WTC11 (cell line): ENCODE measurements around the gene CEP44.

Source experiments
- CTCF ChIP-seq: fragments of 200-600 bp; IDR thresholded peaks from 2 replicates; pipeline ENCODE4 v1.8.0; 2022; ENCODE audit warnings: antibody characterized with exemption
- ELF4 ChIP-seq: sonication (generic); formaldehyde crosslinking; IDR thresholded peaks from 2 replicates; pipeline ENCODE4 v1.8.1; 2022; ENCODE audit warnings: low read depth, mild to moderate bottlenecking, moderate library complexity, missing genetic modification reagents
- FOXJ3 ChIP-seq: sonication (generic); formaldehyde crosslinking; IDR thresholded peaks from 2 replicates; pipeline ENCODE4 v1.9.0; 2021; ENCODE audit warnings: missing genetic modification reagents, mild to moderate bottlenecking, borderline replicate concordance
- FOXP1 ChIP-seq: sonication (generic); formaldehyde crosslinking; IDR thresholded peaks from 2 replicates; pipeline ENCODE4 v1.8.0; 2022; ENCODE audit warnings: missing genetic modification reagents, mild to moderate bottlenecking, moderate library complexity, borderline replicate concordance
- IRF2 ChIP-seq: sonication (generic); formaldehyde crosslinking; IDR thresholded peaks from 2 replicates; pipeline ENCODE4 v1.8.0; 2022; ENCODE audit warnings: low read depth, missing genetic modification reagents, borderline replicate concordance
- JUN ChIP-seq: sonication (generic); formaldehyde crosslinking; IDR thresholded peaks from 2 replicates; pipeline ENCODE4 v1.8.0; 2023; ENCODE audit warnings: mild to moderate bottlenecking, missing genetic modification reagents
- NFE2L1 ChIP-seq: sonication (generic); formaldehyde crosslinking; IDR thresholded peaks from 2 replicates; pipeline ENCODE4 v1.8.1; 2023; ENCODE audit warnings: missing genetic modification reagents
- OVOL2 ChIP-seq: fragments of 250-450 bp; sonication (Bioruptor Pico); IDR thresholded peaks from 2 replicates; pipeline ENCODE4 v1.9.0; 2021; ENCODE audit warnings: mild to moderate bottlenecking, borderline replicate concordance
- TF ChIP-seq, protein P1 (sequence below): sonication (generic); formaldehyde crosslinking; IDR thresholded peaks from 2 replicates; pipeline ENCODE4 v1.8.0; 2022; ENCODE audit warnings: mild to moderate bottlenecking, missing genetic modification reagents
- TF ChIP-seq, protein P2 (sequence below): sonication (generic); formaldehyde crosslinking; IDR thresholded peaks from 2 replicates; pipeline ENCODE4 v1.8.0; 2023; ENCODE audit warnings: mild to moderate bottlenecking, missing genetic modification reagents

DNA sequence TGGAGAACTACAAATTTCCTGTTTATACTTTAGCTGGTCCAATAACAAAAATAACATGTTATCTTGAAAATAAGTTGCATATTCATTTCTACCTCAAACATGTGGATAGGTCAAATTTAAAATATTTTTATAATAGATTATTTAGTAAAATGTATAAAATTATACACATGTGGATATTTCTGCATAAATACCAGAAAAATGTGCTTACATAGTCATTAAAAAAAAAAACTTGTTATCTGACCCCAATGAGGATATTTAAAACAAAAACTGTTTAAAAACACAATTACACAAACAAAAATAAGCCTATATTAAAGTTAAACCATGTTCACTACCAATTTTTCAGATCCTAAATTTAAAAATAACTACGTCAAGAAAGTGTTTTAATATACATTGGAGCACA is 28.3 kb upstream of the CEP44 start:
- TF ChIP-seq CTCF, result no peak
- TF ChIP-seq ELF4 (CRISPR knock-in tag), result no peak
- TF ChIP-seq, protein P1, sequence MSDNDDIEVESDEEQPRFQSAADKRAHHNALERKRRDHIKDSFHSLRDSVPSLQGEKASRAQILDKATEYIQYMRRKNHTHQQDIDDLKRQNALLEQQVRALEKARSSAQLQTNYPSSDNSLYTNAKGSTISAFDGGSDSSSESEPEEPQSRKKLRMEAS (CRISPR knock-in tag), result no peak
- no peak for TF ChIP-seq JUN
- TF ChIP-seq IRF2 (CRISPR knock-in tag), result no peak
- TF ChIP-seq OVOL2 (CRISPR knock-in tag), result no peak
- TF ChIP-seq FOXJ3, result no peak
- TF ChIP-seq, protein P2, sequence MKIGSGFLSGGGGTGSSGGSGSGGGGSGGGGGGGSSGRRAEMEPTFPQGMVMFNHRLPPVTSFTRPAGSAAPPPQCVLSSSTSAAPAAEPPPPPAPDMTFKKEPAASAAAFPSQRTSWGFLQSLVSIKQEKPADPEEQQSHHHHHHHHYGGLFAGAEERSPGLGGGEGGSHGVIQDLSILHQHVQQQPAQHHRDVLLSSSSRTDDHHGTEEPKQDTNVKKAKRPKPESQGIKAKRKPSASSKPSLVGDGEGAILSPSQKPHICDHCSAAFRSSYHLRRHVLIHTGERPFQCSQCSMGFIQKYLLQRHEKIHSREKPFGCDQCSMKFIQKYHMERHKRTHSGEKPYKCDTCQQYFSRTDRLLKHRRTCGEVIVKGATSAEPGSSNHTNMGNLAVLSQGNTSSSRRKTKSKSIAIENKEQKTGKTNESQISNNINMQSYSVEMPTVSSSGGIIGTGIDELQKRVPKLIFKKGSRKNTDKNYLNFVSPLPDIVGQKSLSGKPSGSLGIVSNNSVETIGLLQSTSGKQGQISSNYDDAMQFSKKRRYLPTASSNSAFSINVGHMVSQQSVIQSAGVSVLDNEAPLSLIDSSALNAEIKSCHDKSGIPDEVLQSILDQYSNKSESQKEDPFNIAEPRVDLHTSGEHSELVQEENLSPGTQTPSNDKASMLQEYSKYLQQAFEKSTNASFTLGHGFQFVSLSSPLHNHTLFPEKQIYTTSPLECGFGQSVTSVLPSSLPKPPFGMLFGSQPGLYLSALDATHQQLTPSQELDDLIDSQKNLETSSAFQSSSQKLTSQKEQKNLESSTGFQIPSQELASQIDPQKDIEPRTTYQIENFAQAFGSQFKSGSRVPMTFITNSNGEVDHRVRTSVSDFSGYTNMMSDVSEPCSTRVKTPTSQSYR (CRISPR knock-in tag), result no peak
- no peak for TF ChIP-seq FOXP1 (CRISPR knock-in tag)
- TF ChIP-seq NFE2L1, result no peak
